Stimulated activated CD4-positive, alpha-beta T cell treated with anti-CD3 and anti-CD28 coated beads, Interleukin-12 subunit alpha, Interleukin-12 subunit beta, amount 100 ng/mL, for 4 hours (primary cell): ENCODE data around the gene FAM131A.

Experiments
- DNase-seq: peaks from one replicate; pipeline ENCODE4 v3.0.0-alpha.2; 2020

The FAM131A gene

GRCh38 chr3:184379358-184380184 is 42.2 kb downstream of the FAM131A start, which contains the start of gene CHRD:
Gene CHRD (plus strand): TSS chr3:184380054. CDS start chr3:184380319, 265 bp downstream.
- DNase-seq = no peak

- DNase-seq = no peak
Observed at GRCh38 chr3:184380185-184380626, 42.8 kb downstream of the FAM131A start.

- no peak for DNase-seq
Observed at GRCh38 chr3:184380627-184381260, 43.3 kb downstream of the FAM131A start.

GRCh38 chr3:184381261-184382224 is 44.1 kb downstream of the FAM131A start:
- DNase-seq = no peak

- DNase-seq = no peak
Observed at GRCh38 chr3:184382326-184383032, 45.1 kb downstream of the FAM131A start.

- DNase-seq = no peak
Observed at GRCh38 chr3:184383033-184383740, 45.8 kb downstream of the FAM131A start.

GRCh38 chr3:184384342-184384741 is 46.9 kb downstream of the FAM131A start:
- DNase-seq = no peak

- no peak for DNase-seq
Observed at GRCh38 chr3:184384856-184385422, 47.5 kb downstream of the FAM131A start.

- DNase-seq = no peak
Observed at GRCh38 chr3:184386047-184386806, 48.8 kb downstream of the FAM131A start.

- DNase-seq = no peak
Observed at GRCh38 chr3:184387174-184387714, 49.8 kb downstream of the FAM131A start.

GRCh38 chr3:184388164-184388935 is 51.0 kb downstream of the FAM131A start:
- DNase-seq = no peak

GRCh38 chr3:184388936-184389230 is 51.5 kb downstream of the FAM131A start:
- no peak for DNase-seq

- no peak for DNase-seq
Observed at GRCh38 chr3:184389384-184389783, 52.0 kb downstream of the FAM131A start.

GRCh38 chr3:184389935-184390528 is 52.6 kb downstream of the FAM131A start:
- no peak for DNase-seq

- DNase-seq = no peak
Observed at GRCh38 chr3:184391266-184391665, 53.9 kb downstream of the FAM131A start.

GRCh38 chr3:184395320-184395660 is 57.9 kb downstream of the FAM131A start:
- no peak for DNase-seq
